NB4 (cell line): Measurements from ENCODE around the gene TMEM35B.

Experiments
- MYC ChIP-seq: IDR thresholded peaks from 2 replicates; pipeline ENCODE4 v1.6.1; 2011; ENCODE audit warnings: low read depth, low read length
- POLR2A ChIP-seq: IDR thresholded peaks from 2 replicates; pipeline ENCODE4 v1.6.1; 2011; ENCODE audit warnings: mild to moderate bottlenecking; ENCODE audit not compliant: insufficient read length; ENCODE audit errors: extremely low read depth
- TF ChIP-seq, protein P1 (sequence below): IDR thresholded peaks from one replicate; pipeline ENCODE4 v1.5.1; 2012; ENCODE audit warnings: low read depth, low read length
- TF ChIP-seq, protein P2 (sequence below): IDR thresholded peaks from 2 replicates; pipeline ENCODE4 v1.6.1; 2011; ENCODE audit warnings: low read depth, low read length

DNA sequence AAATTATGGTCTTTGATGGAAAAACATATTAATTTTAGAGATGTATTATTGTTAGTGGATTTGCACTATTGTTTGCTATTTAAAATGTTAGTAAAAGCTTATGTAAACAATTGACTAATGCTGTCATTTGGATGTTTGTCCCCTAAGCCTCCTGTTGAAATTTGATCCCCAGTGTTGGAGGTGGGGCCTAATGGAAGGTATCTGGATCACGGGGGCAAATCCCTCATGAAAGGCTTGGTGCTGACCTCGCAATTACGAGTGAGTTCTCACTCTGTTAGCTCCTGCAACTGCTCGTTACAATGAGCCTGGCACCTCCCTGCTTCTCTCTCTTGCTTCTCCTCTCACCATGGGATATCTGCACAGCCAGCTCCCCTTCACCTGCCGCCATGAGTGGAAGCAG lies 14.3 kb downstream of the TMEM35B start:
- TF ChIP-seq, protein P1, sequence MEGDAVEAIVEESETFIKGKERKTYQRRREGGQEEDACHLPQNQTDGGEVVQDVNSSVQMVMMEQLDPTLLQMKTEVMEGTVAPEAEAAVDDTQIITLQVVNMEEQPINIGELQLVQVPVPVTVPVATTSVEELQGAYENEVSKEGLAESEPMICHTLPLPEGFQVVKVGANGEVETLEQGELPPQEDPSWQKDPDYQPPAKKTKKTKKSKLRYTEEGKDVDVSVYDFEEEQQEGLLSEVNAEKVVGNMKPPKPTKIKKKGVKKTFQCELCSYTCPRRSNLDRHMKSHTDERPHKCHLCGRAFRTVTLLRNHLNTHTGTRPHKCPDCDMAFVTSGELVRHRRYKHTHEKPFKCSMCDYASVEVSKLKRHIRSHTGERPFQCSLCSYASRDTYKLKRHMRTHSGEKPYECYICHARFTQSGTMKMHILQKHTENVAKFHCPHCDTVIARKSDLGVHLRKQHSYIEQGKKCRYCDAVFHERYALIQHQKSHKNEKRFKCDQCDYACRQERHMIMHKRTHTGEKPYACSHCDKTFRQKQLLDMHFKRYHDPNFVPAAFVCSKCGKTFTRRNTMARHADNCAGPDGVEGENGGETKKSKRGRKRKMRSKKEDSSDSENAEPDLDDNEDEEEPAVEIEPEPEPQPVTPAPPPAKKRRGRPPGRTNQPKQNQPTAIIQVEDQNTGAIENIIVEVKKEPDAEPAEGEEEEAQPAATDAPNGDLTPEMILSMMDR: no peak
- TF ChIP-seq POLR2A: no peak
- TF ChIP-seq, protein P2, sequence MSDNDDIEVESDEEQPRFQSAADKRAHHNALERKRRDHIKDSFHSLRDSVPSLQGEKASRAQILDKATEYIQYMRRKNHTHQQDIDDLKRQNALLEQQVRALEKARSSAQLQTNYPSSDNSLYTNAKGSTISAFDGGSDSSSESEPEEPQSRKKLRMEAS: no peak
- no peak for TF ChIP-seq MYC
